ENCODE measurements around the gene RGS14.
A peak's percentile ranks its signal among the peaks of the same experiment; 100 is the strongest.

The RGS14 gene

GRCh38 chr5:177316005-177316404 lies 41.7 kb upstream of the RGS14 start (continued):
- TF ChIP-seq, protein P1, sequence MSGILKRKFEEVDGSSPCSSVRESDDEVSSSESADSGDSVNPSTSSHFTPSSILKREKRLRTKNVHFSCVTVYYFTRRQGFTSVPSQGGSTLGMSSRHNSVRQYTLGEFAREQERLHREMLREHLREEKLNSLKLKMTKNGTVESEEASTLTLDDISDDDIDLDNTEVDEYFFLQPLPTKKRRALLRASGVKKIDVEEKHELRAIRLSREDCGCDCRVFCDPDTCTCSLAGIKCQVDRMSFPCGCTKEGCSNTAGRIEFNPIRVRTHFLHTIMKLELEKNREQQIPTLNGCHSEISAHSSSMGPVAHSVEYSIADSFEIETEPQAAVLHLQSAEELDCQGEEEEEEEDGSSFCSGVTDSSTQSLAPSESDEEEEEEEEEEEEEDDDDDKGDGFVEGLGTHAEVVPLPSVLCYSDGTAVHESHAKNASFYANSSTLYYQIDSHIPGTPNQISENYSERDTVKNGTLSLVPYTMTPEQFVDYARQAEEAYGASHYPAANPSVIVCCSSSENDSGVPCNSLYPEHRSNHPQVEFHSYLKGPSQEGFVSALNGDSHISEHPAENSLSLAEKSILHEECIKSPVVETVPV (CRISPR knock-in tag; IDR thresholded peaks at IDR 0.05): no peak

- TF ChIP-seq, protein P2, sequence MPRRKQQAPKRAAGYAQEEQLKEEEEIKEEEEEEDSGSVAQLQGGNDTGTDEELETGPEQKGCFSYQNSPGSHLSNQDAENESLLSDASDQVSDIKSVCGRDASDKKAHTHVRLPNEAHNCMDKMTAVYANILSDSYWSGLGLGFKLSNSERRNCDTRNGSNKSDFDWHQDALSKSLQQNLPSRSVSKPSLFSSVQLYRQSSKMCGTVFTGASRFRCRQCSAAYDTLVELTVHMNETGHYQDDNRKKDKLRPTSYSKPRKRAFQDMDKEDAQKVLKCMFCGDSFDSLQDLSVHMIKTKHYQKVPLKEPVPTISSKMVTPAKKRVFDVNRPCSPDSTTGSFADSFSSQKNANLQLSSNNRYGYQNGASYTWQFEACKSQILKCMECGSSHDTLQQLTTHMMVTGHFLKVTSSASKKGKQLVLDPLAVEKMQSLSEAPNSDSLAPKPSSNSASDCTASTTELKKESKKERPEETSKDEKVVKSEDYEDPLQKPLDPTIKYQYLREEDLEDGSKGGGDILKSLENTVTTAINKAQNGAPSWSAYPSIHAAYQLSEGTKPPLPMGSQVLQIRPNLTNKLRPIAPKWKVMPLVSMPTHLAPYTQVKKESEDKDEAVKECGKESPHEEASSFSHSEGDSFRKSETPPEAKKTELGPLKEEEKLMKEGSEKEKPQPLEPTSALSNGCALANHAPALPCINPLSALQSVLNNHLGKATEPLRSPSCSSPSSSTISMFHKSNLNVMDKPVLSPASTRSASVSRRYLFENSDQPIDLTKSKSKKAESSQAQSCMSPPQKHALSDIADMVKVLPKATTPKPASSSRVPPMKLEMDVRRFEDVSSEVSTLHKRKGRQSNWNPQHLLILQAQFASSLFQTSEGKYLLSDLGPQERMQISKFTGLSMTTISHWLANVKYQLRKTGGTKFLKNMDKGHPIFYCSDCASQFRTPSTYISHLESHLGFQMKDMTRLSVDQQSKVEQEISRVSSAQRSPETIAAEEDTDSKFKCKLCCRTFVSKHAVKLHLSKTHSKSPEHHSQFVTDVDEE (CRISPR knock-in tag; IDR thresholded peaks at IDR 0.05): no peak
- TF ChIP-seq TOX (CRISPR knock-in tag; IDR thresholded peaks at IDR 0.05; ENCODE audit: borderline replicate concordance) (no peak), ISL1 (CRISPR knock-in tag; IDR thresholded peaks at IDR 0.05) (no peak), OSR1 (CRISPR knock-in tag; IDR thresholded peaks at IDR 0.05) (no peak), ZC3H10 (CRISPR knock-in tag; IDR thresholded peaks at IDR 0.05) (no peak), GLIS3 (CRISPR knock-in tag; IDR thresholded peaks at IDR 0.05) (no peak), ZNF70 (CRISPR knock-in tag; IDR thresholded peaks at IDR 0.05) (no peak), ESRRG (CRISPR knock-in tag; IDR thresholded peaks at IDR 0.05) (no peak), SNAI2 (CRISPR knock-in tag; IDR thresholded peaks at IDR 0.05) (no peak), RARB (CRISPR knock-in tag; IDR thresholded peaks at IDR 0.05) (no peak), PPARA (CRISPR knock-in tag; IDR thresholded peaks at IDR 0.05; ENCODE audit: borderline replicate concordance) (no peak), CSDC2 (CRISPR knock-in tag; IDR thresholded peaks at IDR 0.05) (no peak)
- TF ChIP-seq, protein P1 (CRISPR knock-in tag; IDR thresholded peaks at IDR 0.05): no peak
- peak; percentile 76 for ATAC-seq
Measured at GRCh38 chr5:177317959-177318377, 39.8 kb upstream of the RGS14 start.

- TF ChIP-seq ISL1 (CRISPR knock-in tag; IDR thresholded peaks at IDR 0.05) (no peak), ZFP3 (CRISPR knock-in tag; IDR thresholded peaks at IDR 0.05) (no peak)
- TF ChIP-seq, protein P1 (CRISPR knock-in tag; IDR thresholded peaks at IDR 0.05): no peak
- ATAC-seq: no peak
Measured at GRCh38 chr5:177319913-177320588, 37.7 kb upstream of the RGS14 start.

GRCh38 chr5:177320879-177321278 lies 36.8 kb upstream of the RGS14 start:
- TF ChIP-seq ZFP30 (CRISPR knock-in tag; IDR thresholded peaks at IDR 0.05) (no peak), ARNTL (CRISPR knock-in tag; IDR thresholded peaks at IDR 0.05; ENCODE audit: borderline replicate concordance, low read depth) (no peak), SNAI2 (CRISPR knock-in tag; IDR thresholded peaks at IDR 0.05) (no peak), ESRRG (CRISPR knock-in tag; IDR thresholded peaks at IDR 0.05) (no peak), ZFP3 (CRISPR knock-in tag; IDR thresholded peaks at IDR 0.05) (no peak), PPARA (CRISPR knock-in tag; IDR thresholded peaks at IDR 0.05; ENCODE audit: borderline replicate concordance) (no peak), CSDC2 (CRISPR knock-in tag; IDR thresholded peaks at IDR 0.05) (no peak), BACH2 (CRISPR knock-in tag; IDR thresholded peaks at IDR 0.05; ENCODE audit: borderline replicate concordance) (no peak), ZNF70 (CRISPR knock-in tag; IDR thresholded peaks at IDR 0.05) (no peak), POU6F1 (CRISPR knock-in tag; IDR thresholded peaks at IDR 0.05; ENCODE audit: borderline replicate concordance, low read depth) (no peak), TCF4 (CRISPR knock-in tag; IDR thresholded peaks at IDR 0.05; ENCODE audit: borderline replicate concordance) (no peak), OSR1 (CRISPR knock-in tag; IDR thresholded peaks at IDR 0.05) (no peak), ZNF8 (CRISPR knock-in tag; IDR thresholded peaks at IDR 0.05) (no peak), RARB (CRISPR knock-in tag; IDR thresholded peaks at IDR 0.05) (no peak)
- TF ChIP-seq, protein P2 (CRISPR knock-in tag; IDR thresholded peaks at IDR 0.05): no peak
- TF ChIP-seq, protein P3, sequence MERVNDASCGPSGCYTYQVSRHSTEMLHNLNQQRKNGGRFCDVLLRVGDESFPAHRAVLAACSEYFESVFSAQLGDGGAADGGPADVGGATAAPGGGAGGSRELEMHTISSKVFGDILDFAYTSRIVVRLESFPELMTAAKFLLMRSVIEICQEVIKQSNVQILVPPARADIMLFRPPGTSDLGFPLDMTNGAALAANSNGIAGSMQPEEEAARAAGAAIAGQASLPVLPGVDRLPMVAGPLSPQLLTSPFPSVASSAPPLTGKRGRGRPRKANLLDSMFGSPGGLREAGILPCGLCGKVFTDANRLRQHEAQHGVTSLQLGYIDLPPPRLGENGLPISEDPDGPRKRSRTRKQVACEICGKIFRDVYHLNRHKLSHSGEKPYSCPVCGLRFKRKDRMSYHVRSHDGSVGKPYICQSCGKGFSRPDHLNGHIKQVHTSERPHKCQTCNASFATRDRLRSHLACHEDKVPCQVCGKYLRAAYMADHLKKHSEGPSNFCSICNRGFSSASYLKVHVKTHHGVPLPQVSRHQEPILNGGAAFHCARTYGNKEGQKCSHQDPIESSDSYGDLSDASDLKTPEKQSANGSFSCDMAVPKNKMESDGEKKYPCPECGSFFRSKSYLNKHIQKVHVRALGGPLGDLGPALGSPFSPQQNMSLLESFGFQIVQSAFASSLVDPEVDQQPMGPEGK (CRISPR knock-in tag; IDR thresholded peaks at IDR 0.05; ENCODE audit: borderline replicate concordance): no peak
- no peak for ATAC-seq
